ENCODE data around the gene NAE1.

Gene NAE1

GRCh38 chr16:66811043-66811442, 19.7 kb downstream of the NAE1 start:
- TF ChIP-seq, protein P1, sequence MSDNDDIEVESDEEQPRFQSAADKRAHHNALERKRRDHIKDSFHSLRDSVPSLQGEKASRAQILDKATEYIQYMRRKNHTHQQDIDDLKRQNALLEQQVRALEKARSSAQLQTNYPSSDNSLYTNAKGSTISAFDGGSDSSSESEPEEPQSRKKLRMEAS (IDR thresholded peaks at IDR 0.05; ENCODE audit: low read depth, low read length) = no peak
- TF ChIP-seq MYC (IDR thresholded peaks at IDR 0.05; ENCODE audit: low read depth, low read length) (no peak), POLR2A (IDR thresholded peaks at IDR 0.05; ENCODE audit: extremely low read depth, insufficient read length) (no peak)
- TF ChIP-seq, protein P2, sequence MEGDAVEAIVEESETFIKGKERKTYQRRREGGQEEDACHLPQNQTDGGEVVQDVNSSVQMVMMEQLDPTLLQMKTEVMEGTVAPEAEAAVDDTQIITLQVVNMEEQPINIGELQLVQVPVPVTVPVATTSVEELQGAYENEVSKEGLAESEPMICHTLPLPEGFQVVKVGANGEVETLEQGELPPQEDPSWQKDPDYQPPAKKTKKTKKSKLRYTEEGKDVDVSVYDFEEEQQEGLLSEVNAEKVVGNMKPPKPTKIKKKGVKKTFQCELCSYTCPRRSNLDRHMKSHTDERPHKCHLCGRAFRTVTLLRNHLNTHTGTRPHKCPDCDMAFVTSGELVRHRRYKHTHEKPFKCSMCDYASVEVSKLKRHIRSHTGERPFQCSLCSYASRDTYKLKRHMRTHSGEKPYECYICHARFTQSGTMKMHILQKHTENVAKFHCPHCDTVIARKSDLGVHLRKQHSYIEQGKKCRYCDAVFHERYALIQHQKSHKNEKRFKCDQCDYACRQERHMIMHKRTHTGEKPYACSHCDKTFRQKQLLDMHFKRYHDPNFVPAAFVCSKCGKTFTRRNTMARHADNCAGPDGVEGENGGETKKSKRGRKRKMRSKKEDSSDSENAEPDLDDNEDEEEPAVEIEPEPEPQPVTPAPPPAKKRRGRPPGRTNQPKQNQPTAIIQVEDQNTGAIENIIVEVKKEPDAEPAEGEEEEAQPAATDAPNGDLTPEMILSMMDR (IDR thresholded peaks at IDR 0.05; ENCODE audit: low read depth, low read length) = no peak
- no peak for DNase-seq (ENCODE audit: low read depth)

DNA sequence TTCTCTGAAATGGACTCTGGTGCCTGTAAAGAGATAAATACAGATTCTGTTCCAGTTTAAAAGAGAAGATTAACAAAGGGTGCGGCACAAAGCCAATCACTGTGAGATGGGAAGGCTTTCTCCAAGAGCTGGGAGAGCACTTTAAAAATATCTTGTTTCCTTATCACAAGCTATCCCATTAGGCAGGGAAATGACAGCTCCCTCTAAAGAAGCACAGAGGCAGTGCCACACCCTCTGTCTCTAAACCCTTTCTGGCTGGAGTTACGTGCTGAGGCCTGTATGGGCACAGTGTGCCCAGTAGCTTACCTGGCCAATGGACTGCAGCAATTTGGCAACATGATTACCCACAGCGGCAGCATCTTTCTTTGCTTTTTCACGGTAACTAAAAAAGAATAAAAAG, 20.4 kb downstream of the NAE1 start:
- DNase-seq (ENCODE audit: low read depth) = no peak
- TF ChIP-seq, protein P1 (IDR thresholded peaks at IDR 0.05; ENCODE audit: low read depth, low read length) = no peak
- H3K4me3 ChIP-seq (ENCODE audit: low read depth, low read length) = no peak overlapping the region

More at GRCh38 chr16:66811043-66811442, 19.7 kb downstream of the NAE1 start:
- H3K4me3 ChIP-seq (ENCODE audit: low read depth, low read length) = no peak overlapping the region

DNA sequence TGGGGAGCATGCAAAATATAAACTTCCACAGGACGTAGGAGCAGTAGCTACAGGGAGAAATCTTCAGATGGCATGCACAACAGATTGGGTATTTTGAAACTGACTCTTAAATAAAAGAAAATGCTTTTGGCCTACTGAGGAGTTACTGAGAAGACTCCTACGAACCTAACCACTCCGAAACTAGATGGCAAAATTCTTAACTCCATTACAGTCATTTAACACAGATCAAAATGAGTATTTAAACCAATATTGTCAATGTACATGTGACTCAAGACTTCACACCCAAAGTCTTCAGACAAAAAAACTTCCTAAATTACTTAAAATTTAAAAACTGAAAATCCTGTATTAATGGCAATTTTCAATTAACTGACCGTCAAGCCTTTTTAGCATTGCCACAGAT, 21.0 kb downstream of the NAE1 start:
- TF ChIP-seq, protein P2 (IDR thresholded peaks at IDR 0.05; ENCODE audit: low read depth, low read length) = no peak
- TF ChIP-seq, protein P1 (IDR thresholded peaks at IDR 0.05; ENCODE audit: low read depth, low read length) = no peak
- no peak for TF ChIP-seq POLR2A (IDR thresholded peaks at IDR 0.05; ENCODE audit: extremely low read depth, insufficient read length)
- no peak for TF ChIP-seq MYC (IDR thresholded peaks at IDR 0.05; ENCODE audit: low read depth, low read length)
- DNase-seq (ENCODE audit: low read depth) = no peak
- no peak overlapping the region for H3K4me3 ChIP-seq (ENCODE audit: low read depth, low read length)

GRCh38 chr16:66802159-66802558, 28.6 kb downstream of the NAE1 start:
- no peak overlapping the region for H3K4me3 ChIP-seq (ENCODE audit: low read depth, low read length)
- TF ChIP-seq, protein P1 (IDR thresholded peaks at IDR 0.05; ENCODE audit: low read depth, low read length) = no peak
- TF ChIP-seq MYC (IDR thresholded peaks at IDR 0.05; ENCODE audit: low read depth, low read length) = no peak
- TF ChIP-seq, protein P2 (IDR thresholded peaks at IDR 0.05; ENCODE audit: low read depth, low read length) = no peak
- peak; percentile 16 for DNase-seq (ENCODE audit: low read depth)

DNA sequence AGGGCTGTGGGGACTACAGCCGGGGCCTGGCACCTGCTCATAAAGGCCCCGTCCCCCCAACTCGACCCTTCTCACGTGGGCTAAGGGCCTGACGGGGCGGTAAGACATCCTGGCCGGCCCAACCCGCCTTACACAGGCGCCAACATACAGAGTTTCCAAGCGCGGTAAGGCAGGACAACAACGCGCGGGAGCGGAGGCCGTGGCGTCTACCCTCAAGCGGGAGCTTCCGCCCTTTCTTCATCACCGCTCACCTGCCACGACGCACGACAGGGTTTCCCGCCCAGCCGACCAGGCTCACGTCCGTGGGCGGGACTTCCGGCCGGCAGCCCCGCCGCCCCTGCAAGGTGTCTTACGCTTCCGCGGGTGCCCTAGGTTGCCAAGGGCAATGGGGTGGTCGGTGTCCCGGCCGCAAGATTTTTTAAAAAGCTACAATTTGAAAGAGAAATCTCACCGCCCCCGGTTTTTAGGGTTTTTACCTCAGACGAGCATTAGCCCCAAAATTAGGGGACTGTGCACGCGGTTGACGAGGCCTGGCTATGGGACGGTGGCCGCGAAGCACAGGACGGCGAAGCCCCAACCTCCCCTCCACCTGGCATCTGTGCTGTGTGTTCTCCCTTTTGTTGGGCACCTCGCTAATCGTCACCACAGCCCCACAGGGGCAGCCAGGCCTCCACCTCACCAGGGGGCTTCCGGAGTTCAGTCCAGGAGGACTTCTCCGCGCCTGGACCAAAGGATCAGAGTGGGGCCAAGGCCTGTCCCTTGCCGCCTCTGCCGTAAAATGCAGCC, 29.3 kb downstream of the NAE1 start, which contains the start of gene TERB1:
TERB1 (minus strand) TSS at position 265 of the 786 bp plus-strand sequence. CDS start 4,786 bp downstream, outside the sequence.
- TF ChIP-seq MYC (IDR thresholded peaks at IDR 0.05; ENCODE audit: low read depth, low read length) = no peak
- TF ChIP-seq POLR2A (IDR thresholded peaks at IDR 0.05; ENCODE audit: extremely low read depth, insufficient read length) = no peak
- TF ChIP-seq, protein P2 (IDR thresholded peaks at IDR 0.05; ENCODE audit: low read depth, low read length) = no peak
- TF ChIP-seq, protein P1 (IDR thresholded peaks at IDR 0.05; ENCODE audit: low read depth, low read length) = no peak
- DNase-seq (ENCODE audit: low read depth) = no peak
- H3K4me3 ChIP-seq (ENCODE audit: low read depth, low read length) = no peak within 1 kb of the TSS

- no peak overlapping the region for H3K4me3 ChIP-seq (ENCODE audit: low read depth, low read length)
- no peak for TF ChIP-seq MYC (IDR thresholded peaks at IDR 0.05; ENCODE audit: low read depth, low read length)
- TF ChIP-seq POLR2A (IDR thresholded peaks at IDR 0.05; ENCODE audit: extremely low read depth, insufficient read length) = no peak
- TF ChIP-seq, protein P2 (IDR thresholded peaks at IDR 0.05; ENCODE audit: low read depth, low read length) = no peak
- TF ChIP-seq, protein P1 (IDR thresholded peaks at IDR 0.05; ENCODE audit: low read depth, low read length) = no peak
- DNase-seq (ENCODE audit: low read depth) = no peak
These were observed 29.9 kb downstream of the NAE1 start for GRCh38 chr16:66800856-66801255.

Measured in NB4 (cell line).